Breast epithelium (tissue), 3 donors: Measurements from ENCODE around the gene RNF40.

ENCODE experiments used
- POLR2A ChIP-seq: fragments of 450-650 bp; IDR thresholded peaks from one replicate; pipeline ENCODE4 v1.6.1; 2016; ENCODE audit warnings: antibody characterized with exemption, mild to moderate bottlenecking, moderate library complexity
- TF ChIP-seq, protein P1 (sequence below), 3 donors: fragments of 450-650 bp; IDR thresholded peaks; one replicate each; pipeline ENCODE4 v1.5.1; 2016 to 2017; ENCODE audit warnings: antibody characterized with exemption in 3 of 3, mild to moderate bottlenecking in 3 of 3, moderate library complexity in 3 of 3

DNA sequence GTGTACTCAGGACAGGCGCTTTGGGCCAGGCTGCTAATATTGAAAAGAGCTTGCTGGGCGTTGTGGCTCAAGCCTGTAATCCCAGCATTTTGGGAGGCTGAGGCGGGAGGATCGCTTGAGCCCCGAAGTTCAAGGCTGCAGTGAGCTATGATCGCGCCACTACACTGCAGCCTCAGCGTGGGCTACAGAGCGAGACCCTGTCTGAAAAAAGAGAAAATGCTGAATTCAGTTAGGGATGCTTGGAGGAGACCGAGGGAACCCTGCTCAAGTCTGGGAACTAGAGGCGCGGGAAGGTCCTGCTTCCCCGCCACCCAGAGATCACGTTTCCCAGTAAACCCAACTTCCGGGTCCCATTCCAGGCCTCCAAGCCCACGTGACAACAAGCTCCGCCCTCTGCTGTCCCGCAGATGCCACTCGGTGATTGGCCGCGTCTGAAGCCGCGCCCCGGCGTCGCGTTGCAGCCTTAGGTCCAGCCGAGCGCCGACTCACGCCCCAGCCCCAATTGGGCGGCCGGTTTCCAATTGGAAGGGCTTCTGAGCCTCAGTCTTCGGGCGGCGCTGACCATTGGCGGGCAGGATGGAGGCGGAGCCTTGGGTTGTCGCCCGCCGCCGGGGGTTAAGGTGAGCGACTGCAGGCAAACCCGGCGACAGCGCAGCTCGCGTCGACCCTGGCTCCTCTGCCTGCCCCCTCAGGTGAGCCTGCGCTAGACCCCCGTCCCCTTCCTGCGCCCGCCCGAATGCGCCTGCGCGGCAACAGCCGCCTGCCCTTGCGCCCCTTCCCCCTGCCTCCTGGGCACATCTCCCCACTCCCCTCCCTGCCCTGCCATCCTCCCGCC lies 14.1 kb upstream of the RNF40 start, which contains the start of gene PHKG2:
- peak; percentile 45 for TF ChIP-seq POLR2A
- TF ChIP-seq, protein P1, sequence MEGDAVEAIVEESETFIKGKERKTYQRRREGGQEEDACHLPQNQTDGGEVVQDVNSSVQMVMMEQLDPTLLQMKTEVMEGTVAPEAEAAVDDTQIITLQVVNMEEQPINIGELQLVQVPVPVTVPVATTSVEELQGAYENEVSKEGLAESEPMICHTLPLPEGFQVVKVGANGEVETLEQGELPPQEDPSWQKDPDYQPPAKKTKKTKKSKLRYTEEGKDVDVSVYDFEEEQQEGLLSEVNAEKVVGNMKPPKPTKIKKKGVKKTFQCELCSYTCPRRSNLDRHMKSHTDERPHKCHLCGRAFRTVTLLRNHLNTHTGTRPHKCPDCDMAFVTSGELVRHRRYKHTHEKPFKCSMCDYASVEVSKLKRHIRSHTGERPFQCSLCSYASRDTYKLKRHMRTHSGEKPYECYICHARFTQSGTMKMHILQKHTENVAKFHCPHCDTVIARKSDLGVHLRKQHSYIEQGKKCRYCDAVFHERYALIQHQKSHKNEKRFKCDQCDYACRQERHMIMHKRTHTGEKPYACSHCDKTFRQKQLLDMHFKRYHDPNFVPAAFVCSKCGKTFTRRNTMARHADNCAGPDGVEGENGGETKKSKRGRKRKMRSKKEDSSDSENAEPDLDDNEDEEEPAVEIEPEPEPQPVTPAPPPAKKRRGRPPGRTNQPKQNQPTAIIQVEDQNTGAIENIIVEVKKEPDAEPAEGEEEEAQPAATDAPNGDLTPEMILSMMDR (IDR thresholded peaks at IDR 0.05): no peak
